ENCODE measurements around the gene AGAP3.

Gene AGAP3

DNA sequence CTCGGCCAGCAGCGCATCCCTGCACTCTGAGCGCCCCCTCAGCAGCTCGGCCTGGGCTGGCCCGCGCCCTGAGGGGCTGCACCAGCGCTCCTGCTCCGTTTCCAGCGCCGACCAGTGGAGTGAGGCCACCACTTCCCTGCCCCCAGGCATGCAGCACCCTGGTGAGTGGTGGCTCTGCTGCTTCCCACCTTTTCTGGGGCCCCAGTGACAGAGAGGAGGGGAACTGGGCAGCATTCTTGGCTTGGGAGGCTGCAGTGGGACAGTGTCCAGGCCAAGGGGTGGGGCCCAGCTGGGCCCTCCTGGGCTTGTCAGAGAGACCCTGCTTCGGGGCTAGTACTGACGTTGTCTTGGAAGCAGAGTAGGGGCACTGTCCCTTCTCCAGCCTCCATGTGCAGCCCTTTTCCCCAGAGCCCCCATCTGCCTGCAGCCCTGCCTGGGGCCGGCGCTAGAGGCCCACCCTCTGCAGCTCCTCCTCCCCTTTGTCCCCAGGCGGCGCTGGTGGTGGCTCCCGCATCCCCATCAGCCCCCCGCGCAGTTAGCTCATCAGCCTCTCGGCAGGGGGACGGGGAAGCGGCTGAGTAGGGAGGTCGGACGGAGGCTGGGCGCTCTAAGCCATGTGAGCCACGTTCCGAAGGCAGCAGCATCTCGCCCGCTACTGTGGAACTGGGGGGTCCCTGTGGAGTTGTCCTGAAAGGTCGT, 52.0 kb downstream of the AGAP3 start:
- no peak for DNase-seq

DNA sequence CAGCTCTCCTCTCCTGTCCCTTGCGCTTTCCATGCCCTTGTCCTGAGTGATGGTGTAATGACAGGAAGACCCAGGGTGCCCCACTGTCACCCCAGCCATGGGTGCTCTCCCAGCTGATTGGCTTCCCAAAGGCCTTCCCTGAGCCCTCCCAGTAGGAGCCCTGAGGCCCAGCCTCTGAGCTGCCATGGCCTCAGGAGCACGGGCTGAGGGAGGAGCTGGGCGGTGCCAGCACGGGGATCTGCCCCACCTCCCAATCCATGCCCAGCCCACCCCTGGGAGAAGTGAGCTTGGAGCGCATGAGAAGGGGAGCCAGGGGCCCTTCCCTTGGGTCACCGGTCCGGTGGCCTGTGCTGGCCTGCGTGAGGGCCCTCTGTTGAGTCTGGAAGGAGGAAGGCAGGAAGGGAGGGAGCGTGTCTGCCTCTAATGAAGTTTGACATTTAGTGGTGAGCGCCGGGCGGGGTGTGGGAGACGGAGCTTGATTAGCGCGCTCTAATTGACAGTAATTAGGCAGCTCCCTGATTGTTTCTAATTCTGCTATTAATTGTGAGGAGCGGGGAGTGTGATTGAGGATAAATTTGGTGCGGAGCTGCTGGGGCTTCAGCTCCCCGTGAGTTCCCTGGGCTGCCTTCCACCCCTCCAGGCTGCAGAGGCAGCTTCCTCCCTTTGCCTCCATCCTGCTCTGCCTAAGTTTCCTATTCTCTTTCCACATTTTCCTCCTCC, 53.0 kb downstream of the AGAP3 start:
- no peak for DNase-seq

DNA sequence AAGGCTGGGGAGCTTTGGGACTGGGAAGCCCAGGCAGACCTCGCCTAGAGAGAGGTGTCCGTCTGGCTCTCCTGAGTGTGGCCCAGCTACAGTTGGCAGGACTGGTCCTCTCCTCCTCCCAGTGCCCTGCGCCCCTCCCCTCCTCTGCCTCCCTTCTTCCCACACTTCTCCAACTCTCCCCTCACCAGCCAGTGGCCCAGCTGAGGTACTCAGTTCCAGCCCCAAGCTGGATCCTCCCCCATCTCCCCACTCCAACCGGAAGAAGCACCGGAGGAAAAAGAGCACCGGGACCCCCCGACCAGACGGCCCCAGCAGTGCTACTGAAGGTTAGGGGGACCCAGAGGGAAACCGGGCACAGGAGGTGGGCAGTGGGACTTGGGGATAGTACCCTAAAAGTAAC, 53.5 kb downstream of the AGAP3 start:
- no peak for DNase-seq

DNA sequence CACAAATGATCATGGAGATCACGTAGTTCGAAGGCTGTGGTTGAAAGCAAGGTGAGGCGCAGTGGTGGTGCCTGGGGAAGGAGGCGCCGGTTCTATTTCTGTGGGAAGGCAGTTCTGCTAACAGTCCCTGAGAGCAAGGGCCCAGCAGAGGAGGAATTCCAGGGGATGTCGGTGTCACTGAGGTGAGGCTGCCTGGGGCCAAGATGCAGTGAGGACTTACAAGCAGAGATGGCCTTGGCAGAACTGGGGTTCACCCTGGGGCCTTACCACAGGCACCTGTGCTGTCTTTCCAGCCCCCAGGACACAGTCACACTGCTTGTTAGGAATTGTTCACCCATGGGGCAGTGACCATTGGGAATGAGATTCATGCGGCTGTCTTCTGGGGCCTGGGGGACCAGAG, 54.6 kb downstream of the AGAP3 start:
- no peak for DNase-seq

DNA sequence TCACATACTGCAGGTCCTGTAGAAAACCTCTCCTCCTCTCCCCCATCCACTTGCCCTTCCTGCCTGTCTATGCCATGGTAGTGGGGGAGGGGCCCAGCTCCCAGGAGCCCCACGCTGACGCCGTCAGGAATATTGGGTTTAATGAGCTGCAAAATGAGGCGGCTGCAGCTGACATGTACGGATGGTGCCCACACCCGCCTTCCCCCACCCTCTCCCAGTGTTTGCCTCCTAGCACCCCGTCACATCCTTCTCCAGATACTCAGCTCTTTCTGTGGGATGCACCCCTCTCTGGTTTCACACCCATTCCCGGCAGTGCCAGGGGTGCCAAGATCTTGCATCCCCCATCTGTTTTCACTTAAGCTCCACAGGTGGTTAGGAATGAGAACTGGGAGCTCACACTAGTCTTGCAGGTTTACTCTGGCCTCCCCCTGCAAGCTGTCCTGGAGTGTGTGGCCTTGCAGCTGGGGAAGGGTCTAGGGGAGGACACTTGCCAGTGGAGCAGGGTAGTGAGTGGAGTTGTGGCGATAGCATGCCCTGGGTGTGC, 55.1 kb downstream of the AGAP3 start:
- no peak for DNase-seq

- DNase-seq, result no peak
Measured at GRCh38 chr7:151141855-151142685, 55.8 kb downstream of the AGAP3 start.

DNA sequence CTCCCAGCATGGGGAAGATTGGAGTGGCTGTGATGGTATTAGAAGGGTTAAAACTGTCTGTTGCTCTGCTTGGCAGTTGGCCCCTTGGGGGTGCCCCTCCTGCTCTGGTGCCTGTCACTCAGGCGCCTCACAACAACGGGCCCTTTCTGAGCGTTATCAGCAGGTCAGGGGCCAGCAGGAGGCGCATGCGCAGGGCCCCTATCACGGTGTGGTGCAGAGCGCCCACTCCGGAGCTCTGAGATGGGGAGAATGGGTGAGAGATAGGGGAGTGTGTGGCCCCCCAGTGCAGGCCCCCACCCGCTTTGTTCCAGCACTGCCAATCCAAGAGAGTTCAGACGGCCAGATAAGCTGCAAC, 56.4 kb downstream of the AGAP3 start:
- DNase-seq, result no peak

- no peak for DNase-seq
Measured at GRCh38 chr7:151143261-151144015, 57.2 kb downstream of the AGAP3 start.

DNA sequence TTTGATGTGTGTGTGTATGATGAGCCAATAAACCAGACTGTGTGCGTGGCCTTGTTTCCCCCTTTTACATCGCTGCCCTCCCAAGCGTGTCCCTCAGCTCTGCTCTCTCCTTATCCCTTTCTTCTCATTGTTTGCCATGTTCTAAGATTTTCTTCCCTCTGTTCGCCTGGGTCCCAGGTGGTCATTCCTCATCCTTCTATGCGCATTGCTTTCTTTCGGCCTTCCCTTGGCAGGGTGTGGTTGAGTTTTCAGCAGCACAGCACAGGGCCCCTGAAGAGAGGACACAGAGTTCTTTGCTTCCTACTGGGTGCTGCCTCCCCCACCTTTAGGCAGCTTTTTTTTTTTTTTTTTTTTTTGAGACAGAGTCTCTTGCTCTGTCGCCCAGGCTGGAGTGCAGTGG, 58.1 kb downstream of the AGAP3 start:
- no peak for DNase-seq

DNA sequence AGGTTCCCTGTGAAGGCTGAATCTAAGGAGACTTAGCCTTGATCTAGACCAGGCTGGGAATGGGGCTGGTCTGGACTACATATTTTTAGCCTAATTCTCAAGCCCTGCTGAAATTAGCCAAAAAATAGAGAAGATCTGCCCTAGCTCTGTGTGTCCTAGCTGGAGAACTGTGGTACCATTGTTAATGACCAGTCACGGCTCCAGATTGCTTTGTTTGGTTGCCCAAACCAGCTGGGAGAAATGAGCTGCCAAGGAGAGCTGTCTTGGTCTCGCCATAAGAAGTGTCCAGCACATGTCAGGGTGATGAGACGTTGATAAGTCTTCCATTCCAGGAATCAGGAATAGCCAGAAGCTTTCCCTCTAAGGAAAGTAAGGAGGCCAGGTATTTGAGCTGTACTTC, 60.5 kb downstream of the AGAP3 start:
- DNase-seq, result no peak

DNA sequence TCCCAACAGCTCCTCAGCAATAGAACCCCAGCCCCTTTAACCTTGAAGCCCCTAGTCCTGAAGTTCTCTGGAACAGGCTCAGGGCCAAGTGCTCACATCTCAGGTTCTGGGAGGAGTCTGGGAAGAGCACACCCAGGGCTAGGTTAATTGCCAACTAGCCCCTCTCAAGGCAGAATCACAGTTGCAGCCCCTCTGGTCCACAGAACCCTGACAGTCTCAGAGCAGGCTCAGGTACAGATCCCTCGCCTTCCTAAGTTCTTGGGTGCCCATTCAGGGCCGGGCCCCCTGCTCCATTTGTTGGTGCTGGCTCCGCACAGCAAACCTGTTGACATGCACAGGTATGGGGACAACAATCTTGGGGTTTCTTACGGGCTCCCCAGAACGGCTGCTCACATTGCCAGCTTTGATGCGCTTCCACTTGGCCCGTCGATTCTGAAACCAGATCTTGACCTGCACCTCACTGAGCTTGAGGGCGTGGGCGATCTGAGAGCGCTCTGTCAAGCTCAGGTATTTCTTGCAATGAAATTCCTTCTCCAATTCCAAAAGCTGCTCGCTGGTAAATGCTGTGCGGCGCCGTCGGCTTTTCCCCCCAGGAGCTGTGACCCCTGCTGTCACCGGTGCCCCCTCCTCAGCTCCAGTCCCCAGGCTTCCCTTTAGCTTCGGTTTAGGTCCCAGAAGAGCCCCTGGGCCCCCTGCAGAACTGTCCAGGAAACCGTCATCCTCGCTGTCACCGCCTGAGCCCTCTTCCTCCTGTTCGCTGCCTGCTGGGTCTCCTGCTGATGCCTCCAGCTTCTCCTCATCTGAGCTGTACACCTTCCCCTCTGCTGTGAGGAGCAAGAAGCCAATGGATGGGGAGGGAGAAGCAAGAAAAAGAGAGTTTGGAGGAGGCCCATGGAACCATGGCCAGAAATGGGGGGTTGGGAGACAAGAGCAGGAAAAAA, 62.3 kb downstream of the AGAP3 start:
- no peak for DNase-seq

DNA sequence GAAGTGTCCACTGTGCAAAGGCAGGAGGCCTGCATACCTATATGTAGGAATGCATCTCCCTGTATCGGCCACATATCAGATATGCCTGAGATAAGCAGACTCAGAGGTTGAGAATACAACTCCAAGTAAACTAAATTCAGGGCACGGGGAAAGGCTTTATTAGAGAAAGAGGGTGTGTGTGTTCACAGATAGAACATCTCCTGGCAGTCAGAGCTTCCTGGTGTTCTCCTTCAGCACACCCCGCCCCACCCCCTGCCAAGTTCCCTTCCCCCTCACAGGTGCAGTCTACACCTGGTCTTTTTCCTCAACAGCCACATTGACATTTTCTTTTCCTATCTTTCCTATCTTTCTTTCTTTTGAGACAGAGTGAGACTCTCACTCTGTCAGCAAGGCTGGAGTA, 64.1 kb downstream of the AGAP3 start:
- DNase-seq, result no peak

- no peak for DNase-seq
Measured at GRCh38 chr7:151152643-151153513, 66.6 kb downstream of the AGAP3 start.

DNA sequence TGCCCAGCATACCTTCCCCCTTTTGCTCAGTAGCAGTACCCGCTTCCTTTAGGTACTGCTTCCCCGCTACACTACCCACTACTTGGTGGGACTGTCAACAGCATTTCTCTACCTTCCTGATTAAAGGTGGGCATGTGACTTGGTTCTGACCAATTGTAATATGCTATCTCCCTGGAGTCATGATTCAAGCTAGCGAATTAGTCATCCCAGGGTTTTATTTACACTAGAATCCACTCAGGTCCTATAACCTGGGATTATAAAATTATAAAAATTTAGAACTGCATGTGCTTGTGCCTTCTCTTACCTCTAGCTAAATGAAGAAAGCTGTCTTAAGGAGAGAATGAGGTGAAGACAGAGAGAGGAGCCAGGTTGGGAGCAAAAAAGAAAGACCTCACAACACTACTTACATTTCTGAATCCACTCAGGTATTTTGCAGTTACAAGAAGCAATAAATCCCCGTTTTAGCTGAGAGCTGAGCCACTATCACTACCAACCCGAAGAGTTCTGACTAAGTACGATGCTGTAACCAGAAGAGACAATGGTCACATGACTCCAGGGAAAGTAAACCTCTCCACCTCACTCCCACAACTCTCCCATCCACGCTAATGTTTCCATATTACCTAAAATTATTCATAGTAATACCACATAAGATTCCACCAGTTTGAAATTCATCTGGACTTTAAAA, 71.5 kb downstream of the AGAP3 start:
- no peak for DNase-seq

DNA sequence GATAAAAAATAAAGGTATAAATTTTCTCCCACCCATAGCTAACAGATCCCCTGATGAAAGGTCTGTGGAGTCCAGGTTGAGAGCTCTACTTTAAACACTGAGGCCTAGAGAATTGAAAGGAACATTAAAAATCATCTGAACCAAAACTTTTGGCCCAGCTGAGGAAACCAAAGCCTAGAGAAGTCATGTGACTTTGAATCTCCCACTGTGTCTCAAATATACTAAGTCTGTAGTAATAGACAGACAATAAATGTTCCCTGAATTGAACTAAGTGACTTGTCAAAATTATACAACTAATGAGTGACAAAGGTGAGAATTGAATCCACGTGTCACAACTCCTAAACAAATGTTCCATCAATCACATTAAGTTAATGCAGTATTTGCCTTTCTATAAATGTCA, 75.5 kb downstream of the AGAP3 start:
- DNase-seq, result no peak

DNA sequence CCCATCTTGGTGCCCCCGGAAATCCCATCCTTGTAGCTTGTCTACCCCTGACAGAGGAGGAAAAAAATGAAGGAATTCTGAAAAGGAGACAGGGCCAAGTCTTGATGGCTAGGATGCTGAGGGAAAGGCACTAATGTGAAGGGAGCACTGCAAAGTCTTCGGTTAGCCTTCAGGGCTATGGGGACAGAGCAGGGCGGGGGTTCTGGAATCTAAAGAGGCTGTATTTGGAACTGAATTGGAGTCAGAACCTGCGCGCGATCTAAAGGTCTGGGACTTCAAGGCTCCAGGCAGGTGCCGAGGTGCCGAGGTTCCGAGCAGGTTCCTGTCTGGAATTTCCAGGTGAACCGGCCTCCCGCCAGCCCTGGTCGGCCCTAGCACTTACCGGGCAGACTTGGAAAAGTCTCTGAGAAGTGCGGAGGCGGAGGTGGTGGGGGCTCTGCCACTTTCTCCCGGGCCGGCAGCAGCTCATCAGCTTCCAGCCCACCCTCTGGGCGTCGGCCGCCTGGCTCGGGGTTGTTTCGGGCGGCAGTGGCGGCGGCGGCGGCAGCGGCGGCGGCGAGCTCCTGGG, 80.4 kb downstream of the AGAP3 start:
- no peak for DNase-seq

- no peak for DNase-seq
Measured at GRCh38 chr7:151167197-151167961, 81.1 kb downstream of the AGAP3 start, which contains the start of gene GBX1. GBX1 (minus strand) TSS chr7:151167694; CDS start chr7:151167548, 146 bp downstream.

GRCh38 chr7:151168003-151168786, 81.9 kb downstream of the AGAP3 start:
- peak; percentile 52 for DNase-seq
